Fibroblast of mammary gland (primary cell): ENCODE results near the gene CLCN1.

Experiments
- DNase-seq: peaks from one replicate; pipeline ENCODE4 v3.0.0-alpha.2; 2010; ENCODE audit warnings: low read depth
- H3K4me3 ChIP-seq: 2 replicates; pipeline ENCODE4 v1.5.1; 2011; ENCODE audit warnings: low read depth, mild to moderate bottlenecking, low read length, moderate library complexity; ENCODE audit not compliant: control insufficient read depth
- CTCF ChIP-seq: conservative IDR thresholded peaks from 2 replicates; pipeline ENCODE4 v1.5.1; 2011; ENCODE audit warnings: low read depth, low read length, inconsistent platforms; ENCODE audit not compliant: control insufficient read depth, insufficient read depth

Gene CLCN1

GRCh38 chr7:143359771-143360353 lies 44.0 kb downstream of the CLCN1 start:
- TF ChIP-seq CTCF: no peak
- no peak for DNase-seq
- H3K4me3 ChIP-seq: no peak overlapping the region

- no peak overlapping the region for H3K4me3 ChIP-seq
- TF ChIP-seq CTCF: no peak
- no peak for DNase-seq
Measured at GRCh38 chr7:143360788-143361551, 45.1 kb downstream of the CLCN1 start.

- H3K4me3 ChIP-seq: peak overlapping the region; percentile 46
- no peak for TF ChIP-seq CTCF
- DNase-seq: no peak
Measured at GRCh38 chr7:143361552-143362130, 45.7 kb downstream of the CLCN1 start.

- no peak for TF ChIP-seq CTCF
- peak within 1 kb of the TSS; percentile 46 for H3K4me3 ChIP-seq
- no peak for DNase-seq
Measured at GRCh38 chr7:143362131-143363015, 46.5 kb downstream of the CLCN1 start, which contains the start of gene FAM131B. Gene FAM131B (minus strand): TSS chr7:143362713. CDS start chr7:143362603, 110 bp downstream.

GRCh38 chr7:143363016-143363937 lies 47.4 kb downstream of the CLCN1 start:
- no peak for TF ChIP-seq CTCF
- DNase-seq: no peak
- no peak overlapping the region for H3K4me3 ChIP-seq
